Astrocyte (in vitro differentiated cells and primary cell): ENCODE data around the gene ENPP7. TPM values are rescaled to one million over a fixed set of nuclear protein-coding genes. Genes with fewer than 3 reads are reported as not detected.

ENCODE experiments used
- DNase-seq: peaks from one replicate; pipeline ENCODE4 v3.0.0-alpha.2; 2010; ENCODE audit warnings: low read depth
- FAIRE-seq: peaks from 2 replicates; lab custom pipeline; 2011; peaks lifted over from hg19 to GRCh38; lab: Jason Lieb, UNC
- H2AFZ ChIP-seq: 2 replicates; pipeline ENCODE4 v1.6.0; 2012; ENCODE audit warnings: low read depth, low read length, inconsistent platforms
- H3K27ac ChIP-seq: 2 replicates; pipeline ENCODE4 v1.5.1; 2011; ENCODE audit warnings: low read depth, low read length, inconsistent platforms
- H3K27me3 ChIP-seq: 2 replicates; pipeline ENCODE4 v1.6.0; 2011; ENCODE audit warnings: low read length, inconsistent platforms; ENCODE audit not compliant: insufficient read depth
- H3K36me3 ChIP-seq: 2 replicates; pipeline ENCODE4 v1.5.1; 2011; ENCODE audit warnings: low read length, inconsistent platforms; ENCODE audit not compliant: insufficient read depth
- H3K4me1 ChIP-seq: 2 replicates; pipeline ENCODE4 v1.5.1; 2011; ENCODE audit warnings: low read length, inconsistent platforms; ENCODE audit not compliant: insufficient read depth
- H3K4me2 ChIP-seq: 2 replicates; pipeline ENCODE4 v1.6.0; 2012; ENCODE audit warnings: low read length, inconsistent platforms
- H3K4me3 ChIP-seq: 2 replicates; pipeline ENCODE4 v1.5.1; 2011; ENCODE audit warnings: low read depth, mild to moderate bottlenecking, low read length, inconsistent platforms; ENCODE audit not compliant: insufficient read depth
- H3K79me2 ChIP-seq: 2 replicates; pipeline ENCODE4 v1.6.0; 2012; ENCODE audit warnings: mild to moderate bottlenecking, low read length, inconsistent platforms; ENCODE audit not compliant: insufficient read depth
- H3K9ac ChIP-seq: 2 replicates; pipeline ENCODE4 v1.6.0; 2012; ENCODE audit warnings: mild to moderate bottlenecking, low read length, inconsistent platforms
- H3K9me3 ChIP-seq: 2 replicates; pipeline ENCODE4 v1.5.1; 2012; ENCODE audit warnings: low read depth, mild to moderate bottlenecking, low read length, inconsistent platforms; ENCODE audit not compliant: insufficient read depth
- H4K20me1 ChIP-seq: 2 replicates; pipeline ENCODE4 v1.6.0; 2012; ENCODE audit warnings: low read length, inconsistent platforms; ENCODE audit not compliant: insufficient read depth
- H3K27ac Mint-ChIP-seq: one replicate; pipeline ENCODE4 v1.8.0; 2021; ENCODE audit warnings: mild to moderate bottlenecking, mixed read lengths; ENCODE audit not compliant: unreplicated experiment
- H3K27me3 Mint-ChIP-seq: one replicate; pipeline ENCODE4 v1.8.0; 2021; ENCODE audit warnings: low read depth, mixed read lengths; ENCODE audit not compliant: unreplicated experiment
- H3K36me3 Mint-ChIP-seq: one replicate; pipeline ENCODE4 v1.8.0; 2021; ENCODE audit warnings: low read depth, mixed read lengths; ENCODE audit not compliant: unreplicated experiment
- H3K4me1 Mint-ChIP-seq: one replicate; pipeline ENCODE4 v1.8.0; 2021; ENCODE audit warnings: low read depth, mixed read lengths; ENCODE audit not compliant: unreplicated experiment
- H3K4me3 Mint-ChIP-seq: one replicate; pipeline ENCODE4 v1.8.0; 2021; ENCODE audit warnings: mild to moderate bottlenecking, moderate library complexity, mixed read lengths; ENCODE audit not compliant: unreplicated experiment
- H3K9me3 Mint-ChIP-seq: one replicate; pipeline ENCODE4 v1.8.0; 2021; ENCODE audit warnings: mild to moderate bottlenecking, mixed read lengths; ENCODE audit not compliant: unreplicated experiment
- EZH2 ChIP-seq: IDR thresholded peaks from 2 replicates; pipeline ENCODE4 v1.6.1; 2012; ENCODE audit warnings: mild to moderate bottlenecking, low read length, inconsistent platforms; ENCODE audit not compliant: insufficient read depth
- total RNA-seq: library from RNA; stranded (reverse); gene quantifications from 2 replicates; pipeline ENCODE4 v1.2.1, GENCODE V29; 2021
- TF ChIP-seq, protein P1 (sequence below): IDR thresholded peaks from 2 replicates; pipeline ENCODE4 v1.5.1; 2011; ENCODE audit warnings: low read depth, mild to moderate bottlenecking, inconsistent platforms, low read length, moderate library complexity; ENCODE audit not compliant: insufficient read depth

ENPP7 gene
- total RNA-seq, 1 donor from 2014 or later: not detected

DNA sequence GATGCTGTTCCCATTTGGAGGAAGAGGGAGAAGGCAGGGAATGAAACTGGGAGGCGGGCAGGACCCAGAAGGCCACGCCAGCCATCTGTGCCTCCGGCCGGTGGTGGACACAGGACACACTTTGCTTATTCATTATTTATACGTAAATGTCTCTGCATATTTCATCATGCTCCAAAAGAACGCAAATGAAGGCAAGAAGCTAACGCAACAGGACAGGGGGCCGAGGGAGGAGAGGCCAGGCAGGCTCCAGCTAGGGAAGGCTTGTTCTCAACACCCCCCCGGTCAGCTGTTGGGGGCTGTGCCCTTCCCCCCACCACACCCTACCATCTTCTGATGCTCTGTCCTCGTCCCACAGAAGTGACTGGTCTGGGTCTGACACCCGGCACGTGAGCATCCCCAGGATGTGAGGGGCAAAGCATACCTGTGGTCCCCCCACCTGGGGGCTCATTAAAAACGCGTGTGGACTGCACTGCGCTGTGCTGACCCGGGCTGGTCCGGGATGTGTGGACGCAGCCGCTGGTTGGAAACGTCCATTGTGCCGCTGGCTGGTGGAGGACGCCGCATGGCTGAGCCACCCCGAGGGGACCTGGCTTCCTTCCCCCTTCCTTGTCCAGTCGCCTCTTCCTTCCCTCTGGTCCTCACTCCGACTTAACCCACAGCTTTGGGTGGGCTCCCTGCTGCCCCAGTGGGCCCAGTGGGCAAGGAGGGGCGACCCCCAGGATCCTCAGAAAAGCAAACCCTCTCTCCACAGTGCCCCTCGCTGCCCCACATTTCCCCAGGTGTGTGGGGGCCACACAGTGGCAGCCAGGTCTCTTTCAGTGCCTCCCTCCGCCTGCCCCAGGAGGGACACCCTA, 46.4 kb upstream of the ENPP7 start:
- FAIRE-seq (no peak), DNase-seq (no peak)
- Histone ChIP-seq H3K9ac (no peak overlapping the region), H3K79me2 (no peaks in the 10 kb centered on the region), H2AFZ (no peak overlapping the region), H3K9me3 (no peaks in the 10 kb centered on the region), H3K4me2 (no peak overlapping the region), H3K36me3 (no peaks in the 10 kb centered on the region), H3K4me1 (no peaks in the 10 kb centered on the region), H4K20me1 (no peaks in the 10 kb centered on the region), H3K27me3 (peaks cover 11% of the 10 kb centered on the region), H3K27ac (no peak overlapping the region), H3K4me3 (no peak overlapping the region)
- no peak overlapping the region for H3K4me3 Mint-ChIP-seq
- H3K36me3 Mint-ChIP-seq: peaks cover 2% of the 10 kb centered on the region
- H3K27me3 Mint-ChIP-seq: peaks cover 57% of the 10 kb centered on the region
- no peak overlapping the region for H3K27ac Mint-ChIP-seq
- no peaks in the 10 kb centered on the region for H3K4me1 Mint-ChIP-seq
- peaks cover 2% of the 10 kb centered on the region for H3K9me3 Mint-ChIP-seq
- no peak for TF ChIP-seq EZH2
- TF ChIP-seq, protein P1, sequence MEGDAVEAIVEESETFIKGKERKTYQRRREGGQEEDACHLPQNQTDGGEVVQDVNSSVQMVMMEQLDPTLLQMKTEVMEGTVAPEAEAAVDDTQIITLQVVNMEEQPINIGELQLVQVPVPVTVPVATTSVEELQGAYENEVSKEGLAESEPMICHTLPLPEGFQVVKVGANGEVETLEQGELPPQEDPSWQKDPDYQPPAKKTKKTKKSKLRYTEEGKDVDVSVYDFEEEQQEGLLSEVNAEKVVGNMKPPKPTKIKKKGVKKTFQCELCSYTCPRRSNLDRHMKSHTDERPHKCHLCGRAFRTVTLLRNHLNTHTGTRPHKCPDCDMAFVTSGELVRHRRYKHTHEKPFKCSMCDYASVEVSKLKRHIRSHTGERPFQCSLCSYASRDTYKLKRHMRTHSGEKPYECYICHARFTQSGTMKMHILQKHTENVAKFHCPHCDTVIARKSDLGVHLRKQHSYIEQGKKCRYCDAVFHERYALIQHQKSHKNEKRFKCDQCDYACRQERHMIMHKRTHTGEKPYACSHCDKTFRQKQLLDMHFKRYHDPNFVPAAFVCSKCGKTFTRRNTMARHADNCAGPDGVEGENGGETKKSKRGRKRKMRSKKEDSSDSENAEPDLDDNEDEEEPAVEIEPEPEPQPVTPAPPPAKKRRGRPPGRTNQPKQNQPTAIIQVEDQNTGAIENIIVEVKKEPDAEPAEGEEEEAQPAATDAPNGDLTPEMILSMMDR: no peak

- no peaks in the 10 kb centered on the region for H3K79me2 ChIP-seq
- H3K4me1 Mint-ChIP-seq: no peaks in the 10 kb centered on the region
- no peak overlapping the region for H3K27ac Mint-ChIP-seq
- no peak overlapping the region for H3K27ac ChIP-seq
- no peak for DNase-seq
- H3K36me3 Mint-ChIP-seq: peaks cover 2% of the 10 kb centered on the region
- no peak overlapping the region for H3K4me3 ChIP-seq
- H3K9me3 ChIP-seq: no peaks in the 10 kb centered on the region
- H3K27me3 ChIP-seq: peaks cover 13% of the 10 kb centered on the region
- peaks cover 56% of the 10 kb centered on the region for H3K27me3 Mint-ChIP-seq
- no peak for FAIRE-seq
- H2AFZ ChIP-seq: no peak overlapping the region
- no peaks in the 10 kb centered on the region for H4K20me1 ChIP-seq
- H3K9ac ChIP-seq: no peak overlapping the region
- H3K36me3 ChIP-seq: no peaks in the 10 kb centered on the region
- no peak overlapping the region for H3K4me2 ChIP-seq
- TF ChIP-seq EZH2: no peak
- TF ChIP-seq, protein P1: no peak
- no peak overlapping the region for H3K4me3 Mint-ChIP-seq
- peaks cover under 1% of the 10 kb centered on the region for H3K9me3 Mint-ChIP-seq
- no peaks in the 10 kb centered on the region for H3K4me1 ChIP-seq
Observed at GRCh38 chr17:79685121-79685520, 45.6 kb upstream of the ENPP7 start.

DNA sequence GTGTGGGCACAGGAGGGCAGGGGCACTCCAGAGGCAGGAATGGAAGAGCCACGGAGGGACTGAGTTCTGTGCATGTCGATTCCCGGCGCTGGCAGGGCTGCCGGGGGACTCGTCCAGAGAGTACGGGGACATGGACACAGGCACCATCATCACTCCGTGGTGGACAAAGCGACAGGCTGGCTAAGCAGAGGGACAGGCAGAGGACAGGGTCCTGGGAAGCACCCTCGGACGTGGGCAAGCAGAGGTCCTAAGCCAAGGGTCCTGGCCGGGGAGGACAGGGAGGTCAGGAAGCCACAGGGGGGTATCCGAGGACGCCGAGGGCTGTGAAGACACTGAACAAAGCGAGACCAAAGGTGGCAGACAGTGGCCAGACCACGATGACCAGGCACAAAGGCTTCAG, 44.3 kb upstream of the ENPP7 start:
- Histone ChIP-seq H4K20me1 (no peaks in the 10 kb centered on the region), H3K4me3 (no peak overlapping the region), H3K9ac (no peak overlapping the region), H3K79me2 (no peaks in the 10 kb centered on the region), H3K4me2 (no peak overlapping the region), H2AFZ (no peak overlapping the region), H3K27ac (no peak overlapping the region), H3K27me3 (peaks cover 13% of the 10 kb centered on the region), H3K36me3 (no peaks in the 10 kb centered on the region), H3K4me1 (no peaks in the 10 kb centered on the region), H3K9me3 (no peaks in the 10 kb centered on the region)
- DNase-seq (no peak), FAIRE-seq (no peak)
- no peaks in the 10 kb centered on the region for H3K9me3 Mint-ChIP-seq
- H3K27ac Mint-ChIP-seq: no peak overlapping the region
- H3K36me3 Mint-ChIP-seq: peaks cover 2% of the 10 kb centered on the region
- TF ChIP-seq, protein P1: no peak
- no peak for TF ChIP-seq EZH2
- H3K4me1 Mint-ChIP-seq: no peaks in the 10 kb centered on the region
- H3K4me3 Mint-ChIP-seq: no peak overlapping the region
- H3K27me3 Mint-ChIP-seq: peaks cover 55% of the 10 kb centered on the region
